HepG2 (cell line): Measurements from ENCODE around the gene BBLN. TPM values are rescaled to one million over a fixed set of nuclear protein-coding genes. Genes with fewer than 3 reads are reported as not detected.

Experiments
- ATAC-seq: fragments of 200-7000 bp; cut with Tn5 transposase; 3 replicates; pipeline ENCODE4 v1.9.1; 2020; ENCODE audit warnings: mild to moderate bottlenecking, moderate library complexity
- BruUV-seq: library from RNA; stranded (reverse); fragments of 400-500 nt; replicated peaks from 2 replicates; lab custom pipeline; 2021; lab: Mats Ljungman, UMichigan
- CTCF ChIA-PET: fragments of 300-600 bp; formaldehyde crosslinking; extraction: SDS; loops from one replicate; lab custom pipeline; 2021; ENCODE audit warnings: low total read pairs, inconsistent platforms, low intra/inter-chr PET ratio; lab: Yijun Ruan, JAX
- POLR2A ChIA-PET: fragments of 350-600 bp; sonication (Branson Sonifier 250); formaldehyde crosslinking; loops from one replicate; lab custom pipeline; 2020; ENCODE audit warnings: antibody characterized with exemption, inconsistent platforms; lab: Yijun Ruan, JAX
- DNase-seq: peaks from one replicate; pipeline ENCODE4 v3.0.0-alpha.2; 2015; ENCODE audit warnings: low spot score
- FAIRE-seq: peaks from 3 replicates; lab custom pipeline; 2011; peaks lifted over from hg19 to GRCh38; lab: Jason Lieb, UNC
- H2AFZ ChIP-seq: one replicate; pipeline ENCODE4 v1.6.1; 2011; ENCODE audit warnings: low read length, inconsistent platforms
- H3K27ac ChIP-seq: fragments of 300-600 bp; 3 replicates; pipeline ENCODE4 v1.8.0; 2011; ENCODE audit warnings: mixed run types, mild to moderate bottlenecking, mixed read lengths, low read length, inconsistent platforms; ENCODE audit not compliant: insufficient read depth; ENCODE audit errors: extremely low read length
- H3K27me3 ChIP-seq, 2 experiments: fragments of 200-600 bp in 1 of 2; 2 replicates in 1 of 2; 3 replicates in 1 of 2; pipeline versions ENCODE4 v1.6.0 to v1.8.0; 2011; ENCODE audit warnings: low read length in 2 of 2, mild to moderate bottlenecking in 2 of 2, moderate library complexity in 2 of 2, inconsistent platforms in 1 of 2; ENCODE audit not compliant: insufficient read depth in 2 of 2, control insufficient read depth in 1 of 2
- H3K36me3 ChIP-seq, 2 experiments: fragments of 200-600 bp in 1 of 2; replicated peaks in 1 of 2; 2 replicates in 1 of 2; 3 replicates in 1 of 2; pipeline versions ENCODE4 v1.5.1 to v1.8.0; 2011; ENCODE audit warnings: low read length in 2 of 2, inconsistent platforms in 1 of 2; ENCODE audit not compliant: insufficient read depth in 2 of 2, control insufficient read depth in 1 of 2
- H3K4me1 ChIP-seq: 2 replicates; pipeline ENCODE4 v1.5.1; 2012; ENCODE audit warnings: low read length, inconsistent platforms; ENCODE audit not compliant: insufficient read depth
- H3K4me2 ChIP-seq: 2 replicates; pipeline ENCODE4 v1.6.0; 2011; ENCODE audit warnings: low read depth, low read length, inconsistent platforms
- H3K4me3 ChIP-seq, 3 experiments: fragments of 200-600 bp in 1 of 3; sonication (generic), shearing (Covaris generic) in 1 of 3; replicated peaks in 1 of 3; 2 replicates each; pipeline ENCODE4 v1.5.1; 2011 to 2016; ENCODE audit warnings: low read length in 3 of 3, inconsistent platforms in 2 of 3, low read depth in 2 of 3, mild to moderate bottlenecking in 2 of 3, control low read depth in 1 of 3, mixed read lengths in 1 of 3; ENCODE audit not compliant: insufficient read depth in 1 of 3
- H3K79me2 ChIP-seq: one replicate; pipeline ENCODE4 v1.6.1; 2011; ENCODE audit warnings: low read length, inconsistent platforms; ENCODE audit not compliant: insufficient read depth
- H3K9ac ChIP-seq: 2 replicates; pipeline ENCODE4 v1.6.0; 2011; ENCODE audit warnings: mild to moderate bottlenecking, low read depth, low read length, inconsistent platforms; ENCODE audit not compliant: insufficient read depth
- H3K9me3 ChIP-seq: 2 replicates; pipeline ENCODE4 v1.5.1; 2012; ENCODE audit warnings: mild to moderate bottlenecking, low read length
- H4K20me1 ChIP-seq: 2 replicates; pipeline ENCODE4 v1.6.0; 2011; ENCODE audit warnings: inconsistent platforms, mild to moderate bottlenecking, low read length, moderate library complexity; ENCODE audit not compliant: insufficient read depth
- AGO2 ChIP-seq: fragments of 200-400 bp; formaldehyde crosslinking; optimal IDR thresholded peaks from 2 replicates; pipeline ENCODE3; 2017; ENCODE audit warnings: mild to moderate bottlenecking, low read depth, low read length, moderate library complexity
- FOXO4 ChIP-seq: sonication (generic); formaldehyde crosslinking; conservative IDR thresholded peaks from 2 replicates; pipeline ENCODE4 v1.8.1; 2023; ENCODE audit warnings: missing genetic modification reagents
- HDAC1 ChIP-seq: sonication (generic); formaldehyde crosslinking; IDR thresholded peaks from 2 replicates; pipeline ENCODE4 v1.5.1; 2020; ENCODE audit warnings: mild to moderate bottlenecking, missing genetic modification reagents
- KLF6 ChIP-seq: IDR thresholded peaks from 2 replicates; pipeline ENCODE4 v1.8.0; 2016; ENCODE audit warnings: missing biosample characterization, missing genetic modification reagents
- MAFG ChIP-seq: sonication (generic); formaldehyde crosslinking; IDR thresholded peaks from 2 replicates; pipeline ENCODE4 v1.5.1; 2020; ENCODE audit warnings: mild to moderate bottlenecking, missing genetic modification reagents
- MAX ChIP-seq: IDR thresholded peaks from 2 replicates; pipeline ENCODE4 v1.6.1; 2012; ENCODE audit warnings: inconsistent platforms
- MED8 ChIP-seq: sonication (generic); formaldehyde crosslinking; IDR thresholded peaks from 2 replicates; pipeline ENCODE4 v1.8.1; 2023; ENCODE audit warnings: mild to moderate bottlenecking, missing genetic modification reagents; ENCODE audit not compliant: insufficient replicate concordance
- MEIS2 ChIP-seq: sonication (generic); formaldehyde crosslinking; IDR thresholded peaks from 2 replicates; pipeline ENCODE4 v1.9.0; 2021; ENCODE audit warnings: mild to moderate bottlenecking, missing genetic modification reagents
- SNRNP70 ChIP-seq: fragments of 200-400 bp; formaldehyde crosslinking; IDR thresholded peaks from 2 replicates; pipeline ENCODE4 v1.6.1; 2017; ENCODE audit warnings: mild to moderate bottlenecking, low read depth, low read length, moderate library complexity
- SP4 ChIP-seq: sonication (generic); formaldehyde crosslinking; IDR thresholded peaks from 2 replicates; pipeline ENCODE4 v1.8.1; 2023; ENCODE audit warnings: mild to moderate bottlenecking, missing genetic modification reagents
- SPEN ChIP-seq: sonication (generic); formaldehyde crosslinking; IDR thresholded peaks from 2 replicates; pipeline ENCODE4 v1.5.1; 2020; ENCODE audit warnings: low read depth, mild to moderate bottlenecking, missing genetic modification reagents
- TBX2 ChIP-seq: sonication (generic); formaldehyde crosslinking; IDR thresholded peaks from 2 replicates; pipeline ENCODE4 v1.5.0; 2020; ENCODE audit warnings: missing genetic modification reagents, mild to moderate bottlenecking, borderline replicate concordance
- UBTF ChIP-seq: sonication (generic); formaldehyde crosslinking; IDR thresholded peaks from 2 replicates; pipeline ENCODE4 v1.4.0; 2020; ENCODE audit warnings: mild to moderate bottlenecking, missing genetic modification reagents
- ZFP82 ChIP-seq: sonication (generic); formaldehyde crosslinking; IDR thresholded peaks from 2 replicates; pipeline ENCODE4 v1.5.1; 2020; ENCODE audit warnings: mild to moderate bottlenecking, missing genetic modification reagents, borderline replicate concordance
- ZMYM3 ChIP-seq: sonication (generic); formaldehyde crosslinking; IDR thresholded peaks from 2 replicates; pipeline ENCODE4 v1.5.1; 2020; ENCODE audit warnings: mild to moderate bottlenecking, missing genetic modification reagents
- ZNF30 ChIP-seq: sonication (generic); formaldehyde crosslinking; IDR thresholded peaks from 2 replicates; pipeline ENCODE4 v1.5.0; 2020; ENCODE audit warnings: mild to moderate bottlenecking, missing genetic modification reagents
- ZNF451 ChIP-seq: sonication (generic); formaldehyde crosslinking; IDR thresholded peaks from 2 replicates; pipeline ENCODE4 v1.5.0; 2020; ENCODE audit warnings: mild to moderate bottlenecking, missing genetic modification reagents
- ZNF629 ChIP-seq: sonication (generic); formaldehyde crosslinking; conservative IDR thresholded peaks from 2 replicates; pipeline ENCODE4 v1.5.0; 2020; ENCODE audit warnings: missing genetic modification reagents
- ZNF709 ChIP-seq: sonication (generic); formaldehyde crosslinking; IDR thresholded peaks from 2 replicates; pipeline ENCODE4 v1.5.0; 2020; ENCODE audit warnings: mild to moderate bottlenecking, missing genetic modification reagents
- ZNF772 ChIP-seq: sonication (generic); formaldehyde crosslinking; IDR thresholded peaks from 2 replicates; pipeline ENCODE4 v1.5.0; 2020; ENCODE audit warnings: mild to moderate bottlenecking, missing genetic modification reagents
- WGBS: methylation state at CpG from one replicate; pipeline ENCODE4 v1.1.6; 2017; ENCODE audit warnings: low lambda C conversion rate; 5-methylcytosine and 5-hydroxymethylcytosine counted together
- in situ Hi-C: cut with HindIII; loops from 2 replicates; pipeline ENCODE4 v1.10.0; 2017; ENCODE audit warnings: low pct_unique_long_range_greater_than_20kb; ENCODE audit not compliant: extremely low pct_ligation_motif_present
- intact Hi-C: fragments of 100-400 bp; cut with micrococcal nuclease; formaldehyde crosslinking; loops from one replicate; pipeline ENCODE4 v1.10.0; 2022; ENCODE audit not compliant: unreplicated experiment
- polyA plus RNA-seq, 8 experiments: library from polyadenylated mRNA; depleted of rRNA in 3 of 8; stranded (reverse) in 7 of 8; unstranded in 1 of 8; fragments of >200 nt; fragmentation: Illumina TruSeq in 4 of 8; extraction: Trizol in 4 of 8; gene quantifications; 2 replicates each; pipeline versions ENCODE4 v1.2.1 to v1.2.3, GENCODE V29; 2011 to 2016; ENCODE audit warnings: low read depth in 4 of 8, missing spikeins in 1 of 8, mixed read lengths in 1 of 8; ENCODE audit not compliant: insufficient read depth in 1 of 8
- total RNA-seq, 5 experiments: library from RNA; depleted of rRNA; stranded (reverse); fragments of >200 nt; fragmentation: Illumina TruSeq; extraction: Trizol; gene quantifications; 2 replicates each; pipeline ENCODE4 v1.2.3, GENCODE V29; 2016; ENCODE audit warnings: low read depth in 1 of 5

BBLN gene
- total and polyA plus RNA-seq, 2 of the 13 experiments (the other 11 are each of a cell fraction or from before 2014, with no cell fraction given) = 27.6 to 33.1 TPM

- Histone ChIP-seq H3K36me3 (peaks cover 5 to 20% of the 10 kb centered on the region in 2 experiments; a peak in 4 of 5 replicates), H3K4me1 (peaks cover 16% of the 10 kb centered on the region), H2AFZ (no peak overlapping the region), H3K4me3 (peak overlapping the region; percentile 71 to 97 (median 92)), H3K27me3 (0 out of 5 replicates have a peak, but pooled peaks cover 0 to 3% of the 10 kb centered on the region in 2 experiments), H3K9me3 (no peaks in the 10 kb centered on the region), H4K20me1 (no peaks in the 10 kb centered on the region), H3K79me2 (no peaks in the 10 kb centered on the region), H3K4me2 (peak overlapping the region; percentile 95), H3K27ac (peak overlapping the region; percentile 55), H3K9ac (peak overlapping the region; percentile 77)
- intact Hi-C loops = no loop called here
- 0 out of 3 replicates have a peak, but pooled peaks have one; percentile 9 for ATAC-seq
- BruUV-seq = TSS peak; percentile 69
- CTCF ChIA-PET = interaction anchor here (0.5 kb wide), 1 partner anchor 152 kb away, joined by 3 read pairs; no protein-coding TSS in a partner anchor
- WGBS = 4% methylated on average over 15 of the region's 23 CpGs
- POLR2A ChIA-PET = interaction anchor here (0.6 to 2.8 kb wide), 17 partner anchors 9 to 615 kb away, joined by 3 to 36 read pairs (median 6); partner anchors contain the start of genes GOLGA2, LCN2 and SWI5
- no peak for FAIRE-seq
- no peak for DNase-seq
- in situ Hi-C loops = no loop called here
- TF ChIP-seq MEIS2 (CRISPR knock-in tag) (peak; percentile 12; the same call in 1 of the 2 replicates), ZNF451 (0 out of 2 replicates have a peak, but pooled peaks have one; percentile 10), KLF6 (CRISPR knock-in tag) (0 out of 2 replicates have a peak, but pooled peaks have one; percentile 9), ZFP82 (CRISPR knock-in tag) (0 out of 2 replicates have a peak, but pooled peaks have one; percentile 50), ZNF30 (CRISPR knock-in tag) (no peak), ZNF629 (peak; percentile 93), HDAC1 (CRISPR knock-in tag) (peak; percentile 50; the same call in 1 of the 2 replicates), UBTF (CRISPR knock-in tag) (peak; percentile 11; the same call in 1 of the 2 replicates), MAFG (CRISPR knock-in tag) (0 out of 2 replicates have a peak, but pooled peaks have one; percentile 38), FOXO4 (CRISPR knock-in tag) (no peak), ZNF772 (CRISPR knock-in tag) (0 out of 2 replicates have a peak, but pooled peaks have one; percentile 41), SNRNP70 (no peak), MED8 (CRISPR knock-in tag) (peak; percentile 18), ZNF709 (CRISPR knock-in tag) (peak; percentile 4; the same call in 1 of the 2 replicates), TBX2 (CRISPR knock-in tag) (peak; percentile 9; the same call in 1 of the 2 replicates), MAX (0 out of 2 replicates have a peak, but pooled peaks have one; percentile 26), AGO2 (peak; percentile 77), SP4 (no peak), SPEN (CRISPR knock-in tag) (0 out of 2 replicates have a peak, but pooled peaks have one; percentile 21), ZMYM3 (CRISPR knock-in tag) (peak; percentile 90)
These were observed 530 bp downstream of the BBLN start for GRCh38 chr9:128160603-128160987.
